BE2C (cell line): ENCODE results near the gene MPP3.
"Not testable (repeated sequence)": the region's sequence is repeated elsewhere in the genome, so short reads cannot be mapped to it uniquely, and the experiment has no call there.

Source experiments
- DNase-seq: peaks from one replicate; pipeline ENCODE4 v3.0.0-alpha.2; 2020
- H3K27me3 ChIP-seq: fragments of 250-450 bp; sonication (Bioruptor Pico); 2 replicates; pipeline ENCODE4 v1.5.1; 2020; ENCODE audit warnings: mild to moderate bottlenecking
- H3K36me3 ChIP-seq: fragments of 250-450 bp; sonication (Bioruptor Pico); 2 replicates; pipeline ENCODE4 v1.5.1; 2020; ENCODE audit warnings: mild to moderate bottlenecking
- H3K4me1 ChIP-seq: fragments of 250-450 bp; sonication (Bioruptor Pico); 2 replicates; pipeline ENCODE4 v1.5.1; 2020
- H3K4me3 ChIP-seq: 2 replicates; pipeline ENCODE4 v1.5.1; 2011; ENCODE audit warnings: low read depth, low read length
- H3K9me3 ChIP-seq: fragments of 250-450 bp; sonication (Bioruptor Pico); 2 replicates; pipeline ENCODE4 v1.5.1; 2020
- CTCF ChIP-seq: IDR thresholded peaks from 2 replicates; pipeline ENCODE4 v1.5.1; 2012; ENCODE audit warnings: mild to moderate bottlenecking, low read depth, low read length

Gene MPP3

GRCh38 chr17:43801844-43802243 lies 31.1 kb downstream of the MPP3 start:
- H3K9me3 ChIP-seq = peaks cover 5% of the 10 kb centered on the region; the same call in 1 of the 2 replicates
- no peak for TF ChIP-seq CTCF
- H3K4me3 ChIP-seq = no peak overlapping the region
- peaks cover 5% of the 10 kb centered on the region for H3K27me3 ChIP-seq
- DNase-seq = no peak
- H3K4me1 ChIP-seq = no peaks in the 10 kb centered on the region
- H3K36me3 ChIP-seq = no peaks in the 10 kb centered on the region

- H3K9me3 ChIP-seq = peaks cover 5% of the 10 kb centered on the region; the same call in 1 of the 2 replicates
- no peak overlapping the region for H3K4me3 ChIP-seq
- no peaks in the 10 kb centered on the region for H3K36me3 ChIP-seq
- no peaks in the 10 kb centered on the region for H3K4me1 ChIP-seq
- no peak for DNase-seq
- no peak for TF ChIP-seq CTCF
- peaks cover 5% of the 10 kb centered on the region for H3K27me3 ChIP-seq
Observed at GRCh38 chr17:43800736-43801135, 32.2 kb downstream of the MPP3 start.

- TF ChIP-seq CTCF = no peak
- Histone ChIP-seq H3K9me3 (peaks cover 5% of the 10 kb centered on the region; the same call in 1 of the 2 replicates), H3K36me3 (no peaks in the 10 kb centered on the region), H3K27me3 (peaks cover 5% of the 10 kb centered on the region), H3K4me3 (no peak overlapping the region), H3K4me1 (no peaks in the 10 kb centered on the region)
- no peak for DNase-seq
Observed at GRCh38 chr17:43799047-43799446, 33.9 kb downstream of the MPP3 start.

- not testable (repeated sequence) for H3K27me3 ChIP-seq, H3K9me3 ChIP-seq, H3K4me3 ChIP-seq
Observed at GRCh38 chr17:43798024-43798423, 34.9 kb downstream of the MPP3 start.

GRCh38 chr17:43792668-43793067 lies 40.3 kb downstream of the MPP3 start:
- not testable (repeated sequence) for H3K36me3 ChIP-seq, H3K4me3 ChIP-seq, H3K4me1 ChIP-seq, DNase-seq, H3K27me3 ChIP-seq, H3K9me3 ChIP-seq

More at GRCh38 chr17:43798024-43798423, 34.9 kb downstream of the MPP3 start:
- not testable (repeated sequence) for H3K4me1 ChIP-seq, H3K36me3 ChIP-seq, DNase-seq

GRCh38 chr17:43791589-43791988 lies 41.4 kb downstream of the MPP3 start:
- DNase-seq = no peak
- H3K27me3 ChIP-seq = peaks cover 5% of the 10 kb centered on the region; the same call in 1 of the 2 replicates
- no peaks in the 10 kb centered on the region for H3K9me3 ChIP-seq
- no peak for TF ChIP-seq CTCF
- no peak overlapping the region for H3K4me3 ChIP-seq
- H3K4me1 ChIP-seq = no peaks in the 10 kb centered on the region
- no peaks in the 10 kb centered on the region for H3K36me3 ChIP-seq

- DNase-seq = no peak
- Histone ChIP-seq H3K36me3 (no peaks in the 10 kb centered on the region), H3K27me3 (peaks cover 5% of the 10 kb centered on the region; the same call in 1 of the 2 replicates), H3K4me3 (no peak overlapping the region), H3K9me3 (no peaks in the 10 kb centered on the region), H3K4me1 (no peaks in the 10 kb centered on the region)
- TF ChIP-seq CTCF = no peak
Observed at GRCh38 chr17:43790311-43790940, 42.5 kb downstream of the MPP3 start.
